GOT3 (cell line): ENCODE results near the gene AUH.

Source experiments
- DNase-seq: peaks from one replicate; lab custom pipeline; 2025; ENCODE audit warnings: mixed read lengths; lab: John Stamatoyannopoulos, UW

The AUH gene

DNA sequence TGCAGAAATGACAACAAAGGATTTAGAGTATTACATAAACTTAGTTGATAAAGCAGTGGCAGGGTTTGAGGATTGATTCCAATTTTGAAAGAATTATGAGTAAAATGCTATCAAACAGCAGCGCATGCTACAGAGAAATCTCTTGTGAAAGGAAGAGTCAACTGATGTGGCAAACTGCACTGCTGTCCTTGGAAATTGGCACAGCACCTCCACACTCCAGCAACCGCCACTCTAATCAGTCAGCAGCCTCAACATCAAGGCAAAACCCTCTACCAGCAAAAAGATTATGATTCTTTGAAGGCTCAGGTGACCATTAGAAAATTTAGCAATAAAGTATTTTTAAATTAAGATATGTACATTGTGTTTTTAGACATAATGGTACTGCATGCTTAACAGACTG is 66.4 kb downstream of the AUH start:
- DNase-seq, result no peak

GRCh38 chr9:91291866-91292265 is 69.9 kb downstream of the AUH start:
- DNase-seq, result no peak

DNA sequence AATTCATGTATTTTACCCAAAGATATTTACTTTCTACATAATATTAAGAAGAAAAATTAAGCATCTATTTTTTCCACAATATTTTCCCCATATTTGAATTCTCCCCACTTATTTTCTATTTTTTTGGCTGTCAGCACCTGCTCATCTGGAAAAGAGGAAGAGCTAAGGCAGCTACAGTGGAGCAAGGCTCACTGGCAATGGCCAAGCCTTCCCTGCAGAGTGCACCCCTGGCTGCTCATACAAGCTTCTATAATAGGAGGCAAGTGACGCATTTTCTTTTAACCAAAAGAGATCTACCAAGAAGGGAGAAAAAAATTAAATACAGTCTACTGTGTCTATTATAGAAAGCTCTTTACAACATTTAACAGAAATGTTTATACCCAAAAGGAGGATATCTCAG is 72.5 kb downstream of the AUH start:
- DNase-seq, result no peak

GRCh38 chr9:91285729-91286353 is 75.9 kb downstream of the AUH start:
- DNase-seq, result no peak

GRCh38 chr9:91282292-91282691 is 79.4 kb downstream of the AUH start:
- no peak for DNase-seq

DNA sequence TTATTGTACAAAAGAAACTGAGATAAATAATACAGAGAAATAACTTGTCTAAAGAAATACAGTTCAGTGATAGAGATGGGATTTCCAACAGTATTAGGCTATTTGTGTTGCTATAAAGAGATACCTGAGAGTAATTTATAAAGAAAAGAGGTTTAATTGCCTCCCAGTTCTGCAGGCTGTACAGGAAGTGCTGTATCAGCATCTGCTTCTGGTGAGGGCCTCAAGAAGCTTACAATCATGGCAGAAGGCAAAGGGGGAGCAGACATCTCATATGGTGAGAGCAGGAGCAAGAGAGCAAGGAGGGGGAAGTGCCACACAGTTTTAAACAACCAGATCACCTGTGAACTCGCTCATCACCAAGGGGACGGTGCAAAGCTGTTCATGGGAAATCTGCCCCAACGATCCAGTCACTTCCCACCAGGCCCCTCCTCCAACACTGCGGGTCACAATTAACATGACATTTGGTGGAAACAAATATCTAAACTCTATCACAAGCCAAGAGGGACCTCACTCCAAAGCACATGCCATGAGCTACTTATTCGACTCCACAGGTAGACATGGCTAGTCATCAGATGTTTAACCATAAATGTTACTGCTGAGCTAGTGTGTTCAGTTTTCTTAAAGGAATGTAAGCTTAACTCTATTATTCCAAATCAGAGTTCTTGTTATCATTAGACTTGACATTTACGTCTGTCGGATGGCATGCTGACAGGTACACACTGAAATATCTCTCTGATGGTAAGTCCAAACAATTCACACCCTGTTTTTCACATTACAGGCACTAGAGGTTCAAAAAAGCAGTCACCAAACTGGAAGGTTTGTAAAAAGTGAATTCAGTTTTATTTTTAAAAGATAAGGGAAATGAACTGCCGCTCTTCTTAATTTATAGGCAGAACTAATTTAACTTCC is 82.2 kb downstream of the AUH start:
- no peak for DNase-seq

DNA sequence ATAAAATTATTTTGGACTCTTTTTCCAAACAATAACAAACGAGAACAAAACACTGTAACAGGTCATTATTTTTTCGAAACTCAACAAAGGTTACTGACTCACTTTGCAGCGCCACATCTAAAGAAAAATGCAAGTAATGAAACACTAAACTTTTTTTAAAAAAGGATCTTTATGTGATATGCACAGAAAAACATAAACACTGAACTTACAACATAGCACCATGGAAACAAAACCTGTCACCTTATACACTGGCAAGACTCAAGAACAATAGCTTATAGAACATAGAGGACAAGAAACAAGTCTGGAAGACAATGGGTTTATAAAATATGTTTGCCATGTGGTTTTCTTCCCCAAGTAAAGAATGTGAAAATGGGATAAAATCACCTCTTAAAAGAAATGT is 85.2 kb downstream of the AUH start:
- no peak for DNase-seq

GRCh38 chr9:91275655-91276054 is 86.1 kb downstream of the AUH start:
- no peak for DNase-seq

DNA sequence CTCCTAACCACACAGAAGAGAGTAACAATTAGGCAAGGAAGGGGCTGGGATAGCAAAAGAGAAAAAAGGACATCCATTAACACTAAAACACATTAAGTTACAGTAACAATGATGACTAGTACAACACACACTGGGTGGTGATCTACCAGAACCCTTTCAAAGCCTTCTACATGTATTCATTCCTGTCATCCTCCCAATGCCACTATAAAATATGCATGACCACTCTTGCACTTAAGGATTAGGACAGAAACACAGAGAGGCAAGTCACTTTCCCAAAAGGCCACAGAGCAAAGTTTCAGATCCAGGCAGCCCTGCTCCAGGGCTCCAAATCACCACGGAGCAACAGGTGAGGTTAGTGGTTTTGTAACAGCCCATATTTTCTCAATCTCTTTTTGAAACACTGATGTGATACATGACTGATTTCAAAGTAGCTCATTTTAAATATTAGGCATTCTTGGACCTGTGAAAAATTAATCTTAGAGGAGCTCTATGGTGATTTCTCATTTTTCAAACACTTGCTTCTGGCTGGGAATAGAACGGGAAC is 86.7 kb downstream of the AUH start:
- DNase-seq, result no peak

GRCh38 chr9:91273853-91274552 is 87.7 kb downstream of the AUH start:
- DNase-seq, result no peak

- no peak for DNase-seq
Observed at GRCh38 chr9:91271156-91271555, 90.6 kb downstream of the AUH start.

DNA sequence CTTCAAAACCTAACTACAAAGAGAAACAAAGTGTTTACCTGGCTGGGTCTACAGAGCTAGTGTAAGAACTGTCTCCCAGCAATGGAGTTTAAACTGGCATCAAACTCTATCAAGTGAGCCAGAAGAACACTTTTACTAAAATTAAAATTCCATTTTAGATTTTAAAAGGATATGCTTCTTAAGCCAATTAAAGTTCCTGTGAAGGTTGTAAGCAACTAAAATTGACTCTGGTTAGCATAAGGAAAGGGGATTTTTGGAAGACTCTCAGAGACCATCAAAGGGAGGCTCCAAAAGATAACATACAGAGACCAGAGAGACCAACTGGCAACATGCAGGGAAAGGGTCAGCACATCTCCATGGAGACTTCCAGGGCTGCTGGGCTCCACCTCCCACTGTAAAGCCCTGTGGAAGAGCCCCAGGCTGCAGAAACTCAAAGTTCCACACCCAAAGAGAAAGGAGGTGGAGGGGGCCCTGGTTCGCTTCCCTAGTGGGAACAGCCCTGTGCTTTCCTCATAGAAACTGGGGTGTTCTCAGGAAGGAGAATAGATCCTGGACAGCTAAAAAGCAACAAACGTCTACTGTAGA is 91.7 kb downstream of the AUH start:
- no peak for DNase-seq

DNA sequence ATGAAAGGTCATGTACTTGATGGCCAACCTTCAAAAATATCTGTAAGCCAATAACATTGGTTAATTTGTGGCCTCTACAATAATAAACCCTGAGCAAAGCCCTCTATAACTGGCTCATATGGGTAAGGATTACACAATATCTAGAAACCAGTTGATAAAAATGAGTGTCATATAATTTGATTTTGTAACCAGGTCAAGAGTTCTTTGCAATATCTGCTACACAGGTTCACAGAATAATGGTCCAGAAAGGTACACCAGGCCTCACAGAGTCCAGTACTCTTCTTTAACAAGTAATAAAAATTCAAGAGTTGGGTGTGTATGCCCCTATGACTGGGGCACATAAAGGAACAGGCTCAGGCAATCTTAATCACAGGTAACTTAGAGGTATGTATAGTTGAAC is 95.3 kb downstream of the AUH start:
- DNase-seq, result no peak

DNA sequence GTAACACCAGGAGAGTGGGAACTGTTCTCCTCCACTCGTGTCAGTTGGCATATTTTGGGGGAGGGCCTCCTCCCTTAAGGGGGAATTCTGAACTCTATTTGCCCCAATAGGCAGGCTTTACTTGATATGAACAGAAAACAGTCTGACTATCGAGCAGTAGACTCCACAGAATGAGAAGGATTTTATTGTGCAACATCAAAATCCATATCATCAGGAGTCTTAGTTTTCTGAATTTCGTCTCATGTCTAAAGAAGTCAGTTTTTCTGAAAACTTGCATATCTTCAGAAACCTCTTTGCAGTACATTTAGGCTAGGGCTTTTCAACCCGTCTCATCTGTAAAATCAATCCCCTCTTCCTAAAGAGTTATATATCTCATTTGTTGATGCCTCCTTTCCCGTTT is 96.2 kb downstream of the AUH start:
- DNase-seq, result no peak

DNA sequence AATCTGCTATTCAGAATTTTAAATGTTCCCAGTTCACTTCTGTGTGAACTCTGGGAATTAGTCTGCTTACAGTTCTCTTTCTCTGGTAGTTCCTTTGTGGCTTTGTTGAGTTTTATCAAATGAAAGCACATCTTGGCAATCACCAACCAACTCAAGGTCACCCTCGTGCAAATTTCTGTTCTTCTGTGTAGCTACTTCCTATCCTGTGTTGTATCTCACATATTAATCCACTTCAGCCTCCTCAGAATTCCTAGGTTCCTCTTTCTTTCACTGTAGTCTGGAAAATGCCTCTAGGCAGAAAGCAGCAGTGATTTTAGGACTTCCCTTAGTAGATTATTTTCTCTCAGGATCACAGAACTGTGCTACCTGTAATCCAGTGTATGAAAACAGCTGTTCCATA is 100.3 kb downstream of the AUH start:
- no peak for DNase-seq

DNA sequence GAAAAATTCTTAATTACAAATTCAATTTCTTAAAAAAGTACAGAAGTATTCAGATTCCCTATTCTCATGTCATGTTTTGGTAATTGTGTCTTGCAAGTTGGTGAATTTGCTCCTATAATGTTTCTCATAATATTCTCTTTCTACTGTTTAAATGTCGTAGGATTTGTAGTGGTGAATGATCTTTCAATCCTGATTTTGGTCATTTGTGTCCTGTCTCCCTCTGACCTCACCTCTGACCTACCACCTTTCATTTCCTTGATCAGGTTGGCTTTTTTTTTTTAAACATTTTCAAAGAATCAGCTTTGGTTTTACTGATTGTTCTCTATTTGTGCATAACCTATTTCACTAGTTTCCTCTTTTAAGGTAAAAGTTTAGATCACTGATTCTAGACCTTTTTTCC is 102.6 kb downstream of the AUH start:
- no peak for DNase-seq

DNA sequence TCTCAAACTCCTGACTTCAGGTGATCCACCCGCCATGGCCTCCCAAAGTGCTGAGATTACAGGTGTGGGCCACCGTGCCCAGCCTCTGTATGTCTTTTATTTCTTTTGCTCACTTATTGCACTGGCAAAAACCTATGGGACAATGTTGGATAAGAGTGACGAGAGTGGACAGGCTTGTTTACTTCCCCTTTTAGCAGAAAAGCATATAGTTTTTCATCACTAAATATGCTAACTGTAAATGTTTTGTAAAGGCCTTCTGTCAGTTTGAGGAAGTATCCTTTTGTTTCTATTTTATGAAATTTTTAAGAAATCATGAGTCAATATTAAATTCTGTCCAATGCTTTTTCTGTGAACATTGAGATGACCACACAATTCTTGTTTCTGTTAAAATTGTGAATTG is 103.3 kb downstream of the AUH start:
- DNase-seq, result no peak

DNA sequence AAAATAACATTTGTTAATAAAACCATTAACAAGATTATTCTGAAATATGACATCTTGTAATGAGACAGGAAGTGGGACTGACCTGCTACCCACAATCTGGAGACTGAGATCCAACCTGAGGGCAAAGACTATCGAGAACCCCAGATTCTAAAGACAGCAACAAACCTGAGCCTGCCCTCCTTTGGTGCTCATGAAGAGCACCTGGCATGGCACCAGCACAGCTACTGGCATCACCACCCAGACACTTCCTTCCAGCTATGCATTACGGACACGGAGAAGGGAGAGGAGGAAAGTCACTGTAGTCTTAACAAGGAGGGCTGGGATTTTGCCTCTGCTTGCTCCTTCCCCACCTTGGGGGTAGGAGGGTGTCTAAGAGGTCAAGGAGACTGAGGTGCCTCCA is 105.5 kb downstream of the AUH start:
- DNase-seq, result no peak

DNA sequence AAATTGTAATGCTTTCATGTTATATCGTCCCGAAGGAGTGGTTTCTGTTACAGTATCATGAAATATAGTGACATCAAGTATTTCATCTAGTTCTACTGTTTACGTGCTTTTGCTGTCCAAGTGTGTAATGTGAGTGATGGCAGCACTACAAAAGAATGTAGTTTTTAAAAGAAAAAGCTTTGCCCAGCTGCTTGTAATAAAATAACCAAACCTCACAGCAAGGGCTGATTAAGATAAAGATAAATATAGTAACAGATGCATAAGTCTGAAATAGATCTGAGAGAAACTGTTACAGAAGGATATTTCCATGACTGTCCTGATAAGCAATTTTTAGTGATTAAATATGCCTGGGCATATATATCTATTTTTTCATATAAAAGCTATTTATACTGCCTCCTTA is 106.4 kb downstream of the AUH start:
- DNase-seq, result no peak

- no peak for DNase-seq
Observed at GRCh38 chr9:91253488-91253887, 108.2 kb downstream of the AUH start.

DNA sequence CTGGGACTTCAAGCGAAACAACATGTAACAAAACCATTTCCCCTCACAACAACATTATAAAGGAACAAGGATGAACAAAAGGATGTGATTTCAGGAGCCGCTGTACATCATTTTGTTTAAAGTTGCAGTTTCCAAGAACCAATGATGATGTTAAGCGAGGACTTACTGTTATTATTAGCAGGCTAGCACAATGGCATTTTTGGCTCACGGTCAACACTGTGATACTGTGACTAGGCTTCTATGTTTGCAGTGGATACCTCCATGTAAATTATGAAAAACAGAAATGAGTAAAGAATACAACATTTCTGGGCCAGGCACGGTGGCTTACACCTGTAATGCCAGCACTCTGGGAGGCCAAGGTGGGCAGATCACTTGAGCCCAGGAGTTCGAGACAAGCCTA is 113.0 kb downstream of the AUH start:
- no peak for DNase-seq

- no peak for DNase-seq
Observed at GRCh38 chr9:91247278-91247677, 114.4 kb downstream of the AUH start.
